GM19452 (cell line): ENCODE data around the gene PCNX1.
"Not testable (repeated sequence)": the region's sequence is repeated elsewhere in the genome, so short reads cannot be mapped to it uniquely, and the experiment has no call there.

Experiments
- ATAC-seq: cut with Tn5 transposase; IDR thresholded peaks from one replicate; pipeline ENCODE4 v1.9.1; 2021; ENCODE audit not compliant: unreplicated experiment

Gene PCNX1

GRCh38 chr14:70909733-70910614 lies 2.7 kb downstream of the PCNX1 start:
- no peak for ATAC-seq

- no peak for ATAC-seq
Measured at GRCh38 chr14:70915415-70915814, 8.2 kb downstream of the PCNX1 start.

GRCh38 chr14:70916300-70916699 lies 9.0 kb downstream of the PCNX1 start:
- no peak for ATAC-seq

DNA sequence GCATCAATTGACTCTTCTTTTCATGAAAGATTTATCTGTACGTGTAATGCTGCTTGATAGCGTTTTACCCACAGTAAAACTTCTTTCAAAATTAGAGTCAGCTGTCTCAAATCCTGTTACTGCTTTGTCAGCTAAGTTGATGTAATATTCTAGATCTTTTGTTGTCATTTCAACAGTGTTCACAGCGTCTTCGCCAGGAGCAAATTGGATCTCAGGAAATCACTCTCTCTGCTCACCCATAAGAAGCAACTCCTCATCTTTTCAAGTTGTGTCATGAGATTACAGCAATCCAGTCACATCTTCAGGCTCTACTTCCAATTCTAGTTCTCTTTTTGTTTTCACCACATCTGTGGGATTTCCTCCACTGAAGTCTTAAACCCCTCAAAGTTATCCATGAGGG lies 9.5 kb downstream of the PCNX1 start:
- ATAC-seq: no peak

- ATAC-seq: no peak
Measured at GRCh38 chr14:70917633-70918032, 10.4 kb downstream of the PCNX1 start.

DNA sequence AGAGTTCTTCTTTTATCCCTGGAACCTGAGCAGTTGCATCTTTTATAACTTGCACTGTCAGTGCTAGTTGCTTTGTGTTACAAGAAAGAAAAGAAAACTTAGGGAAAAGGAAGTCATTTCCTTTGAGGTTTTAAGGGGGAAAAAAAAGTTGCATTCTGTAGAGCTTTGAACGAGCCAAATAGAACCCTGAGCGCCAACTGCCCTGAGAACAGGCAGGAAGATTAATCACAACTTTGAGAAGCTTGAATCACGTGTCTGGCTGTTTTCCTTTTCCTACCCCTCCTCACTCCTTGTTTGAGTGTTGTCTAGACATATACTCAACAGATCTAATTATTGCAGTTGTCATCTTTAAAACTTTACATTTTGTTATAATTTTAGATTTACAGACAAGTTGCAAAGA lies 12.5 kb downstream of the PCNX1 start:
- ATAC-seq: no peak

DNA sequence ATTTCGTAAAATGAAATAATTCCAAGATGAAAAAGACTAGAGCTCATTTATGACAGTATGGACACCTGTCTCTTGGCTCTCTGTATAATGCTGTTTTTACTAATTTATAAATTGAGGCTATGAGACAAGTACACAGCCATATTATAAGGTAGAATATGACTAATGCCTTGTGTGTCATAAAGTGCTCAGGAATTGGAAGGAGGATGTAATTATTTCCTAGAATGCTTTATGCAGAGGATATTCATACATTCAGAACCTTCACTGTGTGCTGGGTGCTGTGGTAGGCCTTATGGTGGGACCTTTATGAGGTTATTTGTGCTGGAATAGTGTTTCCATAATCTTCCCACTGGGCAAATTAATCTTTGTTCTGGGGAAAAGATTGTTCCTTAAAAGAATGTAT lies 13.3 kb downstream of the PCNX1 start:
- no peak for ATAC-seq

DNA sequence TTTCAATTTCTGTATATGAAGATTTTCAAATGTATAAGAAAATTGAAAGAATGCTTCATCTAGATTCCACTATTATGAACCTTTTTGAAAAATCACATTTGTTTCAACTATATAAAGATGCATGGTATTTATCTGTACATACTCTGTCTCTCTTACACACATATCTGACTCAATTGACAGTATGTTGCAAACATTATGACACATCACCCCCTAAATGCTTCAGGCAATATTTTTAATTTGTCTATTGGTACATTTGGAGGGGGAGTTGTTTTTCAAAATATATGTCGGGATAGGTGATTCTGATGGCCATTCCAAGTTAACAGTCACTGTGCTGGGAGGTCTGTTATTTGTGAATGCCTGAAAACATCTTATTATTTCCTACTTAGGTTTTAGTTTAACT lies 14.4 kb downstream of the PCNX1 start:
- no peak for ATAC-seq

- no peak for ATAC-seq
Measured at GRCh38 chr14:70924521-70924920, 17.3 kb downstream of the PCNX1 start.

DNA sequence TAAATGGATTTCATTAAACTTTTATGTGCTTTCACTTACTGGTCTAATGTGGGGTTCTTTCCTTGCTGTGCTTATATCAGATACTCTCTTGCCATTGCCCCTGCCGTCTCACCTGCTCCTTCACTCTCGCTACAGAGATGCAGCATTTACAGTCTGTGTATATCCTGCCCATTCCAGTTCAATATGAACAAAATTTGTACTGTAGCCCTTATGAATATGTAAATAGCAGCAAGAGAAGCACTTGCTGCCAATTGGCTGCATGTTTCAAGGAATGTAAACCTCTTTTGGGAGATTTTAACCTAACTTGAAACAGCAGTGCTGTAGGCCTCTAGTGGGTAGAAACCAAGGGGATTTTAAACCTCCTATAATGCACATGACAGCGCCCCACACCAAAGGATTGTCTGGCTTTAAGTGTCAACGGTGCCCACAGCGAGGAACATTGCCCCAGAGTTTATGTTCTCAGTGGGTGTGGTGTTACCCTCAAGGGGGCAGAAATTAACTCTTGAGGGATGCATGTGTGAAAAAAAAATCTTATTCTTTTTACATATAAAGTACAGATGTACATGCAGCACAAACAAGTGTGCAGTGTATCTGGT lies 19.1 kb downstream of the PCNX1 start:
- ATAC-seq: no peak

DNA sequence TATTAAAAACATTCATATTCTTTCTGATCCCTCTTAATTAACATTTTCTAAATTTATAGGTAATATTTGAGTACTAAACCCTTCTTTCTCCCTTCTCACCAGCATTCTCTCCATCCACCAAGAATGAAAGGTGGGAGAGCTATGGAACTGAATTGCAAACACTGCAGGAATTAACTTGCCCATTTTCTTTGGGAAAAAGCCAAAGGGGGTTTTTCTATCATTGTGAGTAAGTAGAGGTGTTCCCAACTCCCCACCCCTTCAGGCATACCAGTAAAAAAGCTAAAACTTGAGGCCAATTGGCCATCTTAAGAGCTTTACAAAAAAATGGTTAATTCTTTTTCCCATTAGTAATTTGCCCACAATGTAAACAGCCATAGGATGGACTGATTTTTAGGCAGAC lies 23.7 kb downstream of the PCNX1 start:
- no peak for ATAC-seq

DNA sequence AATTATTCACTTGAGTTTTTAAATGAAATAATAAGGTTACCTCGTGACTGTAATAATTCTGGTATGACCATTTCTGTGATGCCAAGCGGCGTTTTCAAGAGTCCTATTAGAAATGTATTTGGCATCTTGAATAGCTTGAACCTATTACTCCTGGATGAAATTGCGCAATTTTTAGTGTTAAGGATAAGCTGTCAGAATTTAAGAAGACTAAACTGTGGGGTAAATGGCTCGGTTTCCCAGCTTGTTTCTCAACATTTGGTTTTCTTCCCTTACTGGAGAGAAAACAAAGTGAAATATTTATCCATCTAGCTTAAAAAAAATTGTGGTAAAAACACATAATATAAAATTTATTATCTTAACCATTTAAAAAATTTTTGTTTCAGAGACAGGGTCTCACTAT lies 26.8 kb downstream of the PCNX1 start:
- ATAC-seq: no peak

DNA sequence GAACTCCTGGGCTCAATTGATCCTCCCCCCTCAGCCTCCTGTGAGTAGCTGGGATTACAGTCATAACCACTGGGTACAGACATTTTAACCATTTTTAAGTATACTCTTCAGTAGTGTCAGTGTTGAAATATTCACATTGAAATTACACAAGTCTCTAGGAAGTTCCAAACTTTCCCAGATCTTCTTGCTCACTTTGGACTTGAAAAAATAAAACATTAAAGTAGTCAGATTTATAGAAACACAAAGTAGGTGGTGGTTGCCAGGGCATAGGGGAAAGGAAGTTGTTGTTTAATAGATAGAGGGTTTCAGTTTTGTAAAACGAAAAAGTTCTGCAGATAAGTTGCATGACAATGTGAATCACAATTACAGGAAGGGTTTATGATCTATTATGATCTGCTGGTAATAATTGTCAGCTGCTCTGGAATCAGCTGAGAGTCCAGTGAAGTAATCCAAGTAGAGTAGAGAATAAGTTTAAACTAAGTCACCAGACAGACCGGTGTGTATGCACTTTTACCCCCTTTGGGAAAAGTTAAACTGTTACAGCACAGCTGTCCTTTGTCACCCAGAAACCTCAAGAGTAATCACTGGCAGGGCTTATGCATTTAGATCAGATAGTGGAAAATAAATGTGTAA lies 27.4 kb downstream of the PCNX1 start:
- ATAC-seq: peak; percentile 88

- ATAC-seq: no peak
Measured at GRCh38 chr14:70935135-70935534, 27.9 kb downstream of the PCNX1 start.

- ATAC-seq: not testable (repeated sequence)
Measured at GRCh38 chr14:70939693-70940092, 32.4 kb downstream of the PCNX1 start.

- not testable (repeated sequence) for ATAC-seq
Measured at GRCh38 chr14:70941637-70942341, 34.5 kb downstream of the PCNX1 start.

GRCh38 chr14:70942342-70942706 lies 35.1 kb downstream of the PCNX1 start:
- ATAC-seq: no peak

- not testable (repeated sequence) for ATAC-seq
Measured at GRCh38 chr14:70942721-70943120, 35.5 kb downstream of the PCNX1 start.

- ATAC-seq: no peak
Measured at GRCh38 chr14:70943838-70944237, 36.6 kb downstream of the PCNX1 start.

DNA sequence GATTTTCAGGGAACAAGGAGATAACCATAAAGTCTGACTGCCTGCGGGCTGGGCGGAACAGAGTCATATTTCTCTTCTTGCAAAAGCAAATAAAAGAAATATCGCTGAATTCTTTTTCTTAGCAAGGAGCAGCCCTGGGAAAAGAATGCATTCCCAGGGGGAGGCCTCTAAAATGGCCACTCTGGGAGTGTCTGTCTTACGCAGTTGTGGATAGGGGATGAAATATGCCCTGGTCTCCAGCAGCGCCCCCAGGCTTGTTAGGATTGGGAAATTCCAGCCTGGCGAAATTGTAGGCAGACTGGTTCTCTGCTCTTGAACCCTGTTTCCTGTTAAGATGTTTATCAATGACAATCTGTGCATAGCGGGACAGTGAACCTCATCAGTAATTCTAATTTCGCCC lies 40.5 kb downstream of the PCNX1 start:
- ATAC-seq: no peak

- no peak for ATAC-seq
Measured at GRCh38 chr14:70952485-70952884, 45.2 kb downstream of the PCNX1 start.

DNA sequence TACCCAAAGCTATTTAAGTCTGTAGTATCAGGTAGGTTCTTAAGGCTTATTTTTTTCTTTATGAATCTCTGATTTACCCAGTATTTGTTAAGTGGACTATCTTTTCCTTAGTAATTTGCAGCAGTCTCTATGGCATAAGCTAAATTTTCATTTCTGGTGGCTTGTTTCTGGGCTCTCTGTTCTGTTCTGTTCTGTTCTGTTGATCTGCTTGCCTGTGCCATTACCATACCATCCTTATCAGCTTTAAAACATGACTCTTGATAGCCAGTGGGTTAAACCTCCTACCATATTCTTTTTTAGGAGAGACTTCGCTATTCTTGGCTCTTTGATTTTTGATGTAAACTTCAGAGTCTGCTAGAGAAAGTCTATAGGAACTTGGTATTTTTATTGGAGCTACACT lies 46.8 kb downstream of the PCNX1 start:
- ATAC-seq: no peak
